Measurements from ENCODE around the gene ZNF862.

Gene ZNF862

GRCh38 chr7:149838224-149838991, at the start of gene ZNF862:
ZNF862 (plus strand) TSS chr7:149838375; CDS start chr7:149838612, 237 bp downstream.
- DNase-seq: peak; percentile 43 to 99 (median 97)

- no peak for DNase-seq
Measured at GRCh38 chr7:149789101-149789500, 49.1 kb upstream of the ZNF862 start.

- peak in 6 of 51 donors; percentile 14 to 57 (median 28) for DNase-seq
Measured at GRCh38 chr7:149790146-149790548, 48.0 kb upstream of the ZNF862 start.

- no peak for DNase-seq
Measured at GRCh38 chr7:149790754-149791360, 47.3 kb upstream of the ZNF862 start.

GRCh38 chr7:149791411-149792219, 46.6 kb upstream of the ZNF862 start:
- no peak for DNase-seq

GRCh38 chr7:149792220-149792595, 46.0 kb upstream of the ZNF862 start:
- DNase-seq: no peak

- no peak for DNase-seq
Measured at GRCh38 chr7:149793261-149793660, 44.9 kb upstream of the ZNF862 start.

- no peak for DNase-seq
Measured at GRCh38 chr7:149794661-149795060, 43.5 kb upstream of the ZNF862 start.

GRCh38 chr7:149795126-149795525, 43.0 kb upstream of the ZNF862 start:
- no peak for DNase-seq

GRCh38 chr7:149796287-149796860, 41.8 kb upstream of the ZNF862 start:
- no peak for DNase-seq

- DNase-seq: no peak
Measured at GRCh38 chr7:149797771-149798170, 40.4 kb upstream of the ZNF862 start.

- peak in 1 of 51 donors; percentile 11 for DNase-seq
Measured at GRCh38 chr7:149799397-149800168, 38.6 kb upstream of the ZNF862 start.

GRCh38 chr7:149800169-149800555, 38.0 kb upstream of the ZNF862 start:
- no peak for DNase-seq

GRCh38 chr7:149801002-149801566, 37.1 kb upstream of the ZNF862 start:
- DNase-seq: no peak

- no peak for DNase-seq
Measured at GRCh38 chr7:149801816-149802215, 36.4 kb upstream of the ZNF862 start.

GRCh38 chr7:149802966-149803365, 35.2 kb upstream of the ZNF862 start:
- no peak for DNase-seq

GRCh38 chr7:149803551-149804074, 34.6 kb upstream of the ZNF862 start:
- DNase-seq: no peak

- DNase-seq: no peak
Measured at GRCh38 chr7:149804106-149804505, 34.1 kb upstream of the ZNF862 start.

- no peak for DNase-seq
Measured at GRCh38 chr7:149806726-149807125, 31.4 kb upstream of the ZNF862 start.

GRCh38 chr7:149808311-149808710, 29.9 kb upstream of the ZNF862 start:
- no peak for DNase-seq

GRCh38 chr7:149809215-149809614, 29.0 kb upstream of the ZNF862 start:
- peak in 11 of 51 donors; percentile 6 to 50 (median 25) for DNase-seq
